Tibial artery (tissue), 4 donors: ENCODE results near the gene IDH3A.

Source experiments
- DNase-seq, 2 donors: peaks; one replicate each; pipeline ENCODE4 v3.0.0-alpha.2; 2019
- H3K27ac ChIP-seq, 2 donors: fragments of 200-600 bp; sonication (generic) in 1 of 2; 1 replicate in 1 of 2; 2 replicates in 1 of 2; pipeline ENCODE4 v1.5.1; 2018 to 2019; ENCODE audit warnings: mild to moderate bottlenecking in 1 of 2
- H3K27me3 ChIP-seq, 2 donors: fragments of 200-600 bp; sonication (generic) in 1 of 2; one replicate each; pipeline versions ENCODE4 v1.5.1 to v1.6.0; 2016 to 2019
- H3K36me3 ChIP-seq, 3 donors: fragments of 200-600 bp; sonication (generic) in 2 of 3; one replicate each; pipeline ENCODE4 v1.5.1; 2016 to 2019; ENCODE audit warnings: mild to moderate bottlenecking in 2 of 3
- H3K4me1 ChIP-seq, 4 donors: fragments of 200-600 bp; sonication (generic) in 2 of 4; 1 replicate in 3 of 4; 2 replicates in 1 of 4; pipeline ENCODE4 v1.5.1; 2016 to 2019
- H3K4me3 ChIP-seq, 2 donors: fragments of 200-600 bp; sonication (generic) in 1 of 2; 1 replicate in 1 of 2; 2 replicates in 1 of 2; pipeline ENCODE4 v1.5.1; 2018 to 2019; ENCODE audit warnings: mild to moderate bottlenecking in 2 of 2
- H3K9me3 ChIP-seq, 3 donors: fragments of 200-600 bp; sonication (generic) in 1 of 3; one replicate each; pipeline ENCODE4 v1.5.1; 2016 to 2019
- CTCF ChIP-seq, 2 experiments: fragments of 200-600 bp in 1 of 2; fragments of 450-650 bp in 1 of 2; IDR thresholded peaks; one replicate each; pipeline ENCODE4 v1.5.1; 2017 to 2019; ENCODE audit warnings: antibody characterized with exemption in 2 of 2, mild to moderate bottlenecking in 1 of 2, moderate library complexity in 1 of 2
- intact Hi-C: fragments of 100-400 bp; cut with DNase I; formaldehyde crosslinking; loops from one replicate; pipeline ENCODE4 v1.15.0; 2023; ENCODE audit warnings: low total_unique reads

IDH3A gene

GRCh38 chr15:78170848-78171773 lies 21.9 kb downstream of the IDH3A start:
- Histone ChIP-seq H3K9me3 (no peaks in the 10 kb centered on the region), H3K36me3 (peaks cover 61 to 75% (median 75%) of the 10 kb centered on the region in 3 donors), H3K27me3 (no peaks in the 10 kb centered on the region), H3K4me1 (no peaks in the 10 kb centered on the region), H3K27ac (no peak overlapping the region), H3K4me3 (no peak overlapping the region)
- intact Hi-C loops, result no loop called here
- no peak for TF ChIP-seq CTCF (IDR thresholded peaks at IDR 0.05)
- DNase-seq, result no peak

- Histone ChIP-seq H3K27ac (no peak overlapping the region), H3K9me3 (no peaks in the 10 kb centered on the region), H3K36me3 (peaks cover 52 to 67% (median 67%) of the 10 kb centered on the region in 3 donors), H3K27me3 (no peaks in the 10 kb centered on the region), H3K4me3 (no peak overlapping the region), H3K4me1 (no peaks in the 10 kb centered on the region)
- intact Hi-C loops, result no loop called here
- TF ChIP-seq CTCF (IDR thresholded peaks at IDR 0.05), result no peak
- DNase-seq, result no peak
These were observed 22.8 kb downstream of the IDH3A start for GRCh38 chr15:78171864-78172472.

- no peak for TF ChIP-seq CTCF (IDR thresholded peaks at IDR 0.05)
- Histone ChIP-seq H3K4me3 (no peak overlapping the region), H3K4me1 (no peaks in the 10 kb centered on the region), H3K27ac (no peak overlapping the region), H3K36me3 (peaks cover 28 to 43% (median 42%) of the 10 kb centered on the region in 3 donors), H3K27me3 (no peaks in the 10 kb centered on the region), H3K9me3 (no peaks in the 10 kb centered on the region)
- DNase-seq, result no peak
- intact Hi-C loops, result no loop called here
These were observed 25.2 kb downstream of the IDH3A start for GRCh38 chr15:78174401-78174800.

DNA sequence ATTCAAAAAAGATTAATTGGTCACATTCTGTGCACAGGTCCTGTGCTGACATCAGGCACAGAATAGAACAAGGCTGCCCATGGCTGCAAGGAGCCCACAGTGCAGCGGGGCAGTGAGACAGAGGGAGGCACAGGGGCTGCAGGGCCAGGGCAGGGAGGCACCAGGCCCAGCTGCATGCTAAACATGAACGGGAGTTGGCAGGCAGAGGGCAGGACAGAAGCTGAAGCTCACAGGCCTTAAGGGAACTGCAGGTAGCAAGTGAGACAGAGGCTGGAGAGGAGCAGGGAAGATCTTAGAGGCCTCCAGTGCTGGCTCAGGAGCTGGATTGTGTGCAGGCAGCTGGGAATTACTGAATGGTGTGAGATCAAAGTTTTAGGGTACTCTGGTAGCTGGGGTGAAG lies 26.2 kb downstream of the IDH3A start:
- H3K36me3 ChIP-seq, result peaks cover 21 to 34% (median 33%) of the 10 kb centered on the region in 3 donors
- no peak for DNase-seq
- intact Hi-C loops, result no loop called here
- no peaks in the 10 kb centered on the region for H3K4me1 ChIP-seq
- H3K9me3 ChIP-seq, result no peaks in the 10 kb centered on the region
- no peak overlapping the region for H3K4me3 ChIP-seq
- H3K27me3 ChIP-seq, result no peaks in the 10 kb centered on the region
- no peak overlapping the region for H3K27ac ChIP-seq
- TF ChIP-seq CTCF (IDR thresholded peaks at IDR 0.05), result no peak

DNA sequence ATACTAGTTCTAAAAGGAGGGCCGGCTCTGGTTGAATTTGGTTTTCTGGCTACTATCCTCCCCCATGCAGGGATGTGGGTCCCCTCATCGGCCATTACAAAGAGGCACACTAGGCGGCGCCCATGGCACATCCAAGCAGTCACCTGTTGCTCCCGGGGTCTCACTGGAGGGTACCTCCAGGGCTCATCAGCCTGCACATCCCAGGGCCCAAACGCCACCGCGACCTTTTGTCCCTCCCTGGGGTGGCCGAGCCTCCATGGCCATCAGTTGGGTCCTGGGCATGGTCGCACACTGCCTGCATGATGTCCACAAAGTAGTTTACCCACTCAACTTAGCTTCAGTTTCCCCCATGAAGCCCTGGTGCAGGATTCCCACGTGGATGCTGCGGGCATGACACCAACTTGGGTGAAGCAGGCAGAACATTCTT lies 28.3 kb downstream of the IDH3A start:
- Histone ChIP-seq H3K36me3 (peaks cover 0 to 13% (median 12%) of the 10 kb centered on the region in 3 donors), H3K27me3 (no peaks in the 10 kb centered on the region), H3K4me3 (no peak overlapping the region), H3K4me1 (no peaks in the 10 kb centered on the region), H3K9me3 (no peaks in the 10 kb centered on the region), H3K27ac (no peak overlapping the region)
- TF ChIP-seq CTCF (IDR thresholded peaks at IDR 0.05), result peak; percentile 15 to 20
- no peak for DNase-seq
- intact Hi-C loops, result no loop called here
